ENCODE data around the gene STAU1. TPM values are rescaled to one million over a fixed set of nuclear protein-coding genes. Genes with fewer than 3 reads are reported as not detected.
"Not testable (repeated sequence)": the region's sequence is repeated elsewhere in the genome, so short reads cannot be mapped to it uniquely, and the experiment has no call there.

STAU1 gene
- total RNA-seq, 1 experiment from 2014 or later = 45.7 TPM

DNA sequence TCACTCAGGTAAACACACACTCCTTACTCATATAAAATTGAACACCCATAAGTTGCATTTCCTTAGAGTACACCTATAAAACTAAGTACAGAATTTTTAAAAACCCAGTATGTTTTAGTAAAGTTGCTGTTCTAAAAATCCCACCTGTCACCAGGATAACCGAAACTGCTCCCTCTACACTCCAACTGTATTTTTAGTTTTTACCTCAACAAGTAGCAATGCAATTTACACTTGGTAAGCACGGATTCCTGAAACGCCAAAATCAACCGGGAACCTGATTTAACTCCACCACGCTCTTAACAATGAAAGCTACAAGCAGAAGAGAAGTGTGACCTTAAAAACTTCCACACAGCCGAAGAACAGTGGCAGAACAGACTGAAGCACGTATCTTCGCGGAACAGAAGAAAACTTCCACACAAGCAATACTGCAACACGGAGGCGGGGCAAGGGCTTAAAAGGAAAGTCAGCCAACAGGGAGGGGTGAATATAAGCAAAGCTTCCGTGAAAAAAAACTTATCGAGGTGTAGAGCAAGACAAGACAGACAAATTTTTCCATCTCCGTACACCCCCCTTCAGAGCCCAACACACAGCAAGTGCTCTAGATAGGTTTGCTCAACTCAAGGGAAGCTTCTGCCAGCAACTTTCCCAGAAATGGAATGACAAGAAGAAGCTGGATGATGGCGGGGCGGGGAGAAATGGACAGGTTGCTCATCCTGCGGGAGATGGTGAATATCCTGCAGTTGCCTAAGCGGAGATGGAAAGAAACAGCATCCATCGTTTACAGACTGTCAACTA lies 1.4 kb downstream of the STAU1 start:
- Histone ChIP-seq H3K27me3 (replicated peaks) (no peaks in the 10 kb centered on the region), H3K4me3 (peak overlapping the region; percentile 97), H3K9me3 (replicated peaks) (no peaks in the 10 kb centered on the region), H3K36me3 (peaks cover 10% of the 10 kb centered on the region), H3K4me1 (replicated peaks) (peaks cover 9% of the 10 kb centered on the region; the same call in 1 of the 2 replicates), H3K27ac (no peak overlapping the region)
- peak in 1 of 2 experiments; percentile 37 for DNase-seq (ENCODE audit: low read depth in 1 of 2, low spot score in 2 of 2)

DNA sequence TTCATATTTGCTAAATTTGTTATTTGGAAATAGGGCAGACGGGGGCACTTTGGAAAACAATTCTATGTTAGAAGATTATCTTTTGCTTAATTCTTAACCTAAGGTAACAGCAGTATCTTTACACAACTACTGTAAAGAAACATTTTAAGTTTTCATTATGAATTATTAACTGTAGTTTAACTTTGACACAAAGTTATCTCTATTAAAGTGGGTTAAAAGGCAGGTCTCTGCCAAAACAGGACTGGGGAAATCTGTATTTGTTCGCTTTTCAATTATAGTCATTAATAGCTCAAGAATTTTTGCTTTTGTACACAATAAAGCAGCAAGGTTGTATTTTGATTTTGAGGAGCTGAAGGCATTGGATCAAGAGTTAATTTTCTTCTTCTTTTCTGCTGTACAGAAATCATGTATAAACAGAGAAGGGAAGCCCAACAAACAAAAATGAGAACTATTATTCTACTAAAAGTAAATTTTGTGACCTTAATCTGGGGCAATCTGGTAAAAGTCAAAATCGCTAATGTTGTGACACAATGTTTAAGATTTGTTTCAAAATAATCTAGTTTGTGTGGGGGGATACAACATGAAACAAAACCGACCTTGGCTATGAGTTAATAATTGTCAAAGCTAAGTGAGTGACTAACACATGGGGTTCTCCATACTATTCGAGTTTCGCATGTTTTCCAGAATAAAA lies 2.9 kb downstream of the STAU1 start:
- DNase-seq (ENCODE audit: low read depth in 1 of 2, low spot score in 2 of 2) = no peak

DNA sequence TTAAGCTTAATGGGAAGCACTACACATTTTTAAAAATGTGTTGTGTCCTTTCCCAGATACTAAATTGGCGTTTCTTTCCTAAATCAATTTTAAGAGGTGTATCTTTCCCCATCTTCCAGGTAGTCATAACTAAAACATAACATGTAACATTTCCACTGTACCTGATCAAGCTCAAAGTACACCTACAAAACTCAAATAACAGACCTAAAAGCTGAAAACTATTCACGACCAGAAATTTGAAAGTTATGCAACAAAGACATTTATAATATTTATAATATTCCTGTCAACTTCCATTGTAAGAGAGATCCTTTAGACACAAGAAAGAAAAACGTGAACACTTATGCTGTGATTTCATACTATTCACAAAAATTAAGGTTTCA lies 3.5 kb downstream of the STAU1 start:
- Histone ChIP-seq H3K27ac (no peak overlapping the region), H3K27me3 (replicated peaks) (no peaks in the 10 kb centered on the region), H3K9me3 (replicated peaks) (no peaks in the 10 kb centered on the region), H3K4me3 (no peak overlapping the region), H3K36me3 (peaks cover 10% of the 10 kb centered on the region), H3K4me1 (replicated peaks) (peaks cover 9% of the 10 kb centered on the region; the same call in 1 of the 2 replicates)
- no peak for DNase-seq (ENCODE audit: low read depth in 1 of 2, low spot score in 2 of 2)

More for the DNA sequence above, 2.9 kb downstream of the STAU1 start:
- no peak overlapping the region for H3K4me3 ChIP-seq
- no peak overlapping the region for H3K27ac ChIP-seq
- H3K9me3 ChIP-seq (replicated peaks) = no peaks in the 10 kb centered on the region
- peaks cover 9% of the 10 kb centered on the region; the same call in 1 of the 2 replicates for H3K4me1 ChIP-seq (replicated peaks)
- no peaks in the 10 kb centered on the region for H3K27me3 ChIP-seq (replicated peaks)
- H3K36me3 ChIP-seq = peaks cover 10% of the 10 kb centered on the region

DNA sequence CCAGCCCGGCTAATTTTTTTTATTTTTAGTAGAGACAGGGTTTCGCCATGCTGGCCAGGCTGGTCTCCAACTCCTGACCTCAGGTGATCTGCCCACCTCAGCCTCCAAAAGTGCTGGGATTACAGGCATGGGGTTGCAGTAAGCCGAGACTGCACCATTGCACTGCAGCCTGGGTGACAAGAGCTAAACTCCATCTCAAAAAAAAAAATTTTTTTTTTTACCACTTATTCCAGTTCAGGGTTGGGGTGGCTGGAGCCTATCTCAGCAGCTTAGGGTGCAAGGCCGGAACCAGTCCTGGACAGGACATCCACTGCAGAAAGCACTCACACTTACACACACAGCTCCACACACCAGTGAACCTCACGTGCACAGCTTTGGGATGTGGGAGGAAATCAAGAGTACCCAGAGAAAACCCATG lies 4.0 kb downstream of the STAU1 start:
- DNase-seq (ENCODE audit: low read depth in 1 of 2, low spot score in 2 of 2); H3K36me3 ChIP-seq; H3K27ac ChIP-seq; H3K4me3 ChIP-seq; H3K4me1 ChIP-seq (replicated peaks); H3K9me3 ChIP-seq (replicated peaks); H3K27me3 ChIP-seq (replicated peaks): not testable (repeated sequence)

DNA sequence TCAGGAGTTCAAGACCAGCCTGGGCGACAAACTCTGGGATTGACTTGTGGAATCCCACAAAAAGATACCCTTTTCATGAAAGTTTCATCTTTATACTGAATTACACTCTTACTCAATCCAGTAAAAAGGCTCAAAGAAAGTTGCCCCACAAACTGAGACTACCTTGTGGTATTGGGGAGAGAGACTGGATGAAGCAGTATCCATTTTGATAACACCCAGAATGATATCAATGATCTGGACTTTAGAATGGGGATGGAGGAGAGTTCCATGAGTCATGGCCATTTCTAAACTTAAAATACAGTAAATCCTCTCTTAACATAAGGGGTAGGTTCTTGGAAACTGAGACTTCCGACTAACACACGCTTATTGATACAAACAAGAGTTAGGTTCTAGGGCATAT lies 4.7 kb downstream of the STAU1 start:
- no peaks in the 10 kb centered on the region for H3K9me3 ChIP-seq (replicated peaks)
- peaks cover 7% of the 10 kb centered on the region; the same call in 1 of the 2 replicates for H3K4me1 ChIP-seq (replicated peaks)
- H3K4me3 ChIP-seq = no peak overlapping the region
- no peak overlapping the region for H3K27ac ChIP-seq
- H3K36me3 ChIP-seq = peaks cover 10% of the 10 kb centered on the region
- H3K27me3 ChIP-seq (replicated peaks) = no peaks in the 10 kb centered on the region
- no peak for DNase-seq (ENCODE audit: low read depth in 1 of 2, low spot score in 2 of 2)

DNA sequence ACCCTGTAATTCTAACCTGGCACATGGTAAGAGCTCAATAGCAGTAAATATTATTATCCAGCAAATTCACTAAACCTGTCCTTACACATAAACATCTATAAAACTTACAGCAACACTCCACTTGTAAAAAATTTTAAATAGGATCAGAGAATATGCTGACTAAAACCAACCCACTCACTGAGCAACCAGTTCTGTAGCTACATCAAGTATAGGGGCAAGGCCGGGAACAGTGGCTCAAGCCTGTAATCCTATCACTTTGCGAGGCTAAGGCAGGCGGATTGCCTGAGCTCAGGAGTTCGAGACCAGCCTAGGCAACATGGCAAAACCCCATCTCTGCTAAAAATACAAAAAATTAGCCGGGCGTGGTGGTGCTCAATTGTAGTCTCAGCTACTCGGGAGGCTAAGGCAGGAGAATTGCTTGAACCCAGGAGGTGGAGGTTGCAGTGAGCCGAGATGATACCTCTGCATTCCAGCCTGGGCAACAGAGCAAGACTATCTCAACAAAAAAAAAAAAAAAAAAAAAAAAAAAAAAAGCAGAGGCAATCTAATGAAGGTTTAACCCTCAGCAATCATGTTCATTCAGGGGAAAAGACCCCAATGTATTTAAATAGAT lies 6.8 kb downstream of the STAU1 start:
- no peak for DNase-seq (ENCODE audit: low read depth in 1 of 2, low spot score in 2 of 2)
- peaks cover 18% of the 10 kb centered on the region for H3K36me3 ChIP-seq
- no peaks in the 10 kb centered on the region for H3K9me3 ChIP-seq (replicated peaks)
- no peaks in the 10 kb centered on the region for H3K27me3 ChIP-seq (replicated peaks)
- no peak overlapping the region for H3K27ac ChIP-seq
- H3K4me1 ChIP-seq (replicated peaks) = 0 out of 2 replicates have a peak, but pooled peaks cover 6% of the 10 kb centered on the region
- no peak overlapping the region for H3K4me3 ChIP-seq

DNA sequence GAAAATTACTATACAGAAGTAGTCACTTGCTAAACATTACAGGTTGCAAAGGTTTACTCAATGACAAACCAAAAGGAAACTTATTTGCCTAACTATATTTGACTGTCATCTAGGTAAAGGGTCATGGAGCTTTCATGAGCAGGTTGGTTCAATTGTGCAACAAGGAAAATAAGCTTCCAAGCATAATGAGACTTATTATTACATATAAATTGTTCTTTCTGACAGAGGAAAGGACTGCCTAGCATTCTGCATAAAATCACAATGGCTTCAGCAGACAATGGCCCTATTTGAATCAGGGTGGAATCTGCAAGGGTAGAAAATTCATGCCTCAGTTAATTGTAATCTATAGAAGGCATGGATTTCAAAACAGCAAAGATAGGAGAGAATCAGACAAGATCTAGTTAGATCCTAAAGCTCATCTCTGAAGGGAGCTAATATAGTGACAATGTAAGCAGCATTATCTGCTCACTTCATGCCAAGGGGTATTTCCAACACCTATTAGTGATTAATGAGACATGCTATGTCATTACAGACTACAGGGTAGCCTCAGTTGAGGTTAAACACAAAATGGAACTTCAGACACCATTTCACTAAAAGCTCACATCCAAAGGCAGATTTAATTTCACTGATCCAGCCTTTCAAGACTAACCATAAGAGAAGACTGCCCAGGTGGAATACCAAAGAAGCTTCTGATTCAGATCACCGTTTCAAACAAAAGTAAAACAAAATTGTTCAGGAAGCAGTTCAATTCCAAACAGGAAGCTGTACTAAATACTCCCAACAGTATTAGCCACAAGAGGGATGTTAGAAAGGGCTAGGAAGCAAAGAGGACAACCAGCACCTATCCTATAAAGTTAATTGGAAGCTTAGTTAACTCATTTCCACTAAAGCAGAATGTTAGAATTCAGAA lies 8.5 kb downstream of the STAU1 start:
- H3K9me3 ChIP-seq (replicated peaks) = no peaks in the 10 kb centered on the region
- H3K27me3 ChIP-seq (replicated peaks) = no peaks in the 10 kb centered on the region
- 0 out of 2 replicates have a peak, but pooled peaks cover 6% of the 10 kb centered on the region for H3K4me1 ChIP-seq (replicated peaks)
- peaks cover 20% of the 10 kb centered on the region for H3K36me3 ChIP-seq
- H3K4me3 ChIP-seq = no peak overlapping the region
- H3K27ac ChIP-seq = no peak overlapping the region
- DNase-seq (ENCODE audit: low read depth in 1 of 2, low spot score in 2 of 2) = no peak

DNA sequence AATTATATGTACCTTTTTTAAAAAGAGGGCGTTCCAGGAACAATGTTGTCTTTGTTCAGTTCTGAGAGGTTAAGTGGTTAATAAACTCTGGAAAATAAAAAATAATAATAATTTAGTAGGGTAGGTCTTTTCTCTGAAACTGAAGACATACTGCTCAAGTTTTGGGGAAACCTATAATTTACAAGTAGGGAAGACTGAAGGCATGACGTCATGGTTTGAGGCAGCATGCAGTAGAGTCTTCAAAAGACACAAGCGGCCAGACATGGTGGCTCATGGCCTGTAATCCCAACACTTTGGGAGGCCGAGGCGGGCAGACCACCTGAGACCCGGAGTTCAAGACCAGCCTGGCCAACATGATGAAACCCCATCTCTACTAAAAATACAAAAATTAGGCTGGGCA lies 14.0 kb downstream of the STAU1 start:
- no peak for DNase-seq (ENCODE audit: low read depth in 1 of 2, low spot score in 2 of 2)
- Histone ChIP-seq H3K36me3 (peaks cover 29% of the 10 kb centered on the region), H3K4me3 (no peak overlapping the region), H3K27ac (no peak overlapping the region), H3K27me3 (replicated peaks) (no peaks in the 10 kb centered on the region), H3K4me1 (replicated peaks) (no peaks in the 10 kb centered on the region), H3K9me3 (replicated peaks) (no peaks in the 10 kb centered on the region)

DNA sequence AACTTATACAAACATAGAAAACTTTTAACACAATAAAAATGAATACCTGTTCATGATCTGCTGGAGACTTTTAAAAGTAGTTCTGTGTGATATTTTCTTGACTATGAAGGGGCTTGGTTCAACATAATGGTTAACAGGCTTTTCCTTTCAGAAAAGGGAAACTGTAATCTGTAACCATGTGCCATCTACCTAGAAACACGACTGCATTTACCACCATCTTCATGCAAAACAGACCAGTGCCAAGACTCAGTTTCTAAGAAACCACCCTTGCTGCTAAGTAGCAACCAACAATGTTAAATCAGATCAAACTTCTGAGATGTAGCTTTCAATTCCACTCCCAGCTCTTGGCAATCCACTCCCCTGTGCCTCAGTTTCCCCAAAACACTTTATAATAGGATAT lies 15.7 kb downstream of the STAU1 start:
- DNase-seq (ENCODE audit: low read depth in 1 of 2, low spot score in 2 of 2) = no peak
- Histone ChIP-seq H3K36me3 (peaks cover 20% of the 10 kb centered on the region), H3K4me3 (no peak overlapping the region), H3K27me3 (replicated peaks) (no peaks in the 10 kb centered on the region), H3K4me1 (replicated peaks) (no peaks in the 10 kb centered on the region), H3K9me3 (replicated peaks) (no peaks in the 10 kb centered on the region), H3K27ac (no peak overlapping the region)

DNA sequence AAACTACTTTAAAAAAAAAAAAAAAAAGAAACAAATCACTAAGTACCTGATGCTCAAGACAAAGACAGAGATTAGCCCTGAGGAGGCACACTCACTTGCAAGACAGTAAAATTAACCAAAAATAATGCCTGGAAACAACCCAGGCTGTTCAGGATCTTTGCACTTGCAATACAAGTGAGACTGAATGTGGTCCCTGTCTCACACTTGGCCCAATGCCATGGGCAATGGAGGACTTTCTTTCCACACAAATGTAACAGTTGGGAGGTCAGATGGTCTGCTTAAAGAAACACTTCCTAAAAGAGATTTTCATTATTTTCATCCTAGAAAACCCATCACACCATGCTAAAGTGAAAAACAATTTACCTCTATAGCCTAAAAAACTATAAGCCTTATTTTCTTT lies 16.2 kb downstream of the STAU1 start:
- Histone ChIP-seq H3K27ac (no peak overlapping the region), H3K4me3 (no peak overlapping the region), H3K9me3 (replicated peaks) (no peaks in the 10 kb centered on the region), H3K27me3 (replicated peaks) (no peaks in the 10 kb centered on the region), H3K4me1 (replicated peaks) (no peaks in the 10 kb centered on the region), H3K36me3 (peaks cover 20% of the 10 kb centered on the region)
- DNase-seq (ENCODE audit: low read depth in 1 of 2, low spot score in 2 of 2) = no peak

DNA sequence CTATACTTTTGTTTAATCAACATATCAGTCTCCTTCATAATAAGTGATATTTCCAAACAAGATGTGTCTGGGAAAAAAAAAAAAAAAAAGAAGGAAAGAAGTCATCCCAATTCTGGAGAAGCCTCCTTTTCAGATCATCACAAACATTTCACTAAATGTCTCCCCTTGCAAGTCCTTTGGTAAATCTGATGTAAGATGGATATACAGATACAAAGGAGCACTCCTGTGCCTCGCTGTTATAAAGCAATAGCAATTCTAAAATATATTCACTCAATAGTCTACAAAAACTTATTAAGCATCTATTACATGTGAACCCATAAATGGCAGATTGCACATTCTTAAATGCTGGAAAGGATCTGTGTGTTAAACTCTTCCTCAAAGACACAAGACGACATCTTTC lies 17.4 kb downstream of the STAU1 start:
- Histone ChIP-seq H3K4me3 (no peak overlapping the region), H3K4me1 (replicated peaks) (no peaks in the 10 kb centered on the region), H3K27ac (no peak overlapping the region), H3K9me3 (replicated peaks) (no peaks in the 10 kb centered on the region), H3K27me3 (replicated peaks) (no peaks in the 10 kb centered on the region), H3K36me3 (peaks cover 23% of the 10 kb centered on the region)
- no peak for DNase-seq (ENCODE audit: low read depth in 1 of 2, low spot score in 2 of 2)

DNA sequence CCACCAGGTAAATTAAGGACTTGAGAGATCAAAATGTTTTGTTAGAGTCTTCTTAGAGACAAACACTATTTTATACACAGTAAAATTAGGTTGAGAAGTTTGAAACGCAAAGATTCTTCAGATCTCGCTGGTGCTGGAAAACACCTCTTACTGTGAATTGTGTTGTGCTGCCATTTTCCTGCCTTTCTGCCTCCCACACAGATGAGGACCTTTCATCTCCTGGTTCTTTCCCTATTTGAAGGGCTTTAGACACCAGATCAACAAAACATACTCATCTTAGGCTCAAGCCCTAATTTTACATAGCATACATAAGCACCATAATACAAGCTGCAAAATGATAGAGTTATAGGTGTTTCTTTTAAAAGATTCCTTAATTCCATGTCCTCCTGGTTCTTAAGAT lies 18.6 kb downstream of the STAU1 start:
- H3K36me3 ChIP-seq = peaks cover 32% of the 10 kb centered on the region
- no peak overlapping the region for H3K27ac ChIP-seq
- H3K4me3 ChIP-seq = no peak overlapping the region

DNA sequence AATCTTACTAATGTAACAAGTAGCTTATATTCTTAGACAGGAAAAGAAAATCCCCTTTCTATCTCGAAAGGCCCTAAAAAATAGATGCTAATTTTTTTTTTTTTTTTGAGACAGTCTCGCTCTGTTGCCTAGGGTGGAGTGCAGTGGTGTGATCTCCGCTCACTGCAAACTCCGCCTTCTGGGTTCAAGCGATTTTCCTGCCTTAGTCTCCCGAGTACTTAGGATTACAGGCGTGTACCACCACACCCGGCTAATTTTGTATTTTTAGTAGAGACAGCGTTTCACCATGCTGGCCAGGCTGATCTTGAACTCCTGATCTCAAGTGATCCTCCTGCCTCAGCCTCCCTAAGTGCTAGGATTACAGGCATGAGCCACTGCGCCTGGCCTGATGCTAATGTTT lies 19.3 kb downstream of the STAU1 start:
- not testable (repeated sequence) for H3K27me3 ChIP-seq (replicated peaks); H3K27ac ChIP-seq; H3K4me3 ChIP-seq; H3K9me3 ChIP-seq (replicated peaks); DNase-seq (ENCODE audit: low read depth in 1 of 2, low spot score in 2 of 2); H3K4me1 ChIP-seq (replicated peaks)
- H3K36me3 ChIP-seq = peaks cover 39% of the 10 kb centered on the region

More for the DNA sequence above, 18.6 kb downstream of the STAU1 start:
- Histone ChIP-seq H3K4me1 (replicated peaks) (no peaks in the 10 kb centered on the region), H3K27me3 (replicated peaks) (no peaks in the 10 kb centered on the region), H3K9me3 (replicated peaks) (no peaks in the 10 kb centered on the region)
- DNase-seq (ENCODE audit: low read depth in 1 of 2, low spot score in 2 of 2) = no peak

All from SJSA1 (cell line).